K562 (cell line): Measurements from ENCODE around the gene ATL2. TPM values are rescaled to one million over a fixed set of nuclear protein-coding genes. Genes with fewer than 3 reads are reported as not detected.

Experiments
- ARNT ChIP-seq, 2 experiments: fragments of 450-650 bp; IDR thresholded peaks; 2 replicates each; pipeline ENCODE4 v1.6.1; 2016; ENCODE audit warnings: mild to moderate bottlenecking in 1 of 2
- CGGBP1 ChIP-seq: fragments of 250-450 bp; sonication (Bioruptor Pico); IDR thresholded peaks from 2 replicates; pipeline ENCODE4 v1.9.0; 2021; ENCODE audit warnings: mild to moderate bottlenecking
- ETS1 ChIP-seq: conservative IDR thresholded peaks from 2 replicates; pipeline ENCODE4 v1.6.1; 2011; ENCODE audit warnings: low read depth, mild to moderate bottlenecking, low read length; ENCODE audit not compliant: control insufficient read depth
- HNRNPH1 ChIP-seq: fragments of 200-400 bp; formaldehyde crosslinking; optimal IDR thresholded peaks from 2 replicates; pipeline ENCODE3; 2017; ENCODE audit warnings: low read depth, mild to moderate bottlenecking, low read length, moderate library complexity
- HSF4 ChIP-seq: fragments of 250-450 bp; sonication (Bioruptor Pico); IDR thresholded peaks from 2 replicates; pipeline ENCODE4 v2.1.2; 2022; ENCODE audit warnings: mild to moderate bottlenecking, moderate library complexity, borderline replicate concordance
- KDM1A ChIP-seq, 2 experiments: fragments of 450-650 bp; IDR thresholded peaks; 2 replicates each; pipeline ENCODE4 v1.6.1; 2016; ENCODE audit warnings: mild to moderate bottlenecking in 2 of 2
- RCOR1 ChIP-seq, 2 experiments: IDR thresholded peaks; 2 replicates each; pipeline ENCODE4 v1.6.1; 2012; ENCODE audit warnings: low read depth in 2 of 2, low read length in 2 of 2, borderline replicate concordance in 1 of 2, improper control_type of control experiment in 1 of 2
- RFX5 ChIP-seq: IDR thresholded peaks from 2 replicates; pipeline ENCODE4 v1.6.1; 2011; ENCODE audit warnings: low read depth, mild to moderate bottlenecking, improper control_type of control experiment, low read length
- SMAD4 ChIP-seq: fragments of 250-450 bp; sonication (Bioruptor Pico); conservative IDR thresholded peaks from 2 replicates; pipeline ENCODE4 v1.8.0; 2021; ENCODE audit warnings: inconsistent platforms, mild to moderate bottlenecking, moderate library complexity
- SRSF9 ChIP-seq: fragments of 200-400 bp; formaldehyde crosslinking; IDR thresholded peaks from 2 replicates; pipeline ENCODE4 v1.6.1; 2017; ENCODE audit warnings: low read depth, low read length, borderline replicate concordance
- TAL1 ChIP-seq: fragments of 450-650 bp; IDR thresholded peaks from 2 replicates; pipeline ENCODE4 v1.6.1; 2016; ENCODE audit warnings: mild to moderate bottlenecking
- TGIF2 ChIP-seq: sonication (generic); formaldehyde crosslinking; IDR thresholded peaks from 2 replicates; pipeline ENCODE4 v1.8.1; 2022; ENCODE audit warnings: mild to moderate bottlenecking, missing genetic modification reagents, moderate library complexity
- ZBED1 ChIP-seq: IDR thresholded peaks from 2 replicates; pipeline ENCODE4 v1.6.1; 2014
- ZC3H11A ChIP-seq: IDR thresholded peaks from 2 replicates; pipeline ENCODE4 v1.6.1; 2012; ENCODE audit warnings: low read depth, low read length, improper control_type of control experiment
- ZNF644 ChIP-seq: fragments of 200-800 bp; sonication (Bioruptor generic); IDR thresholded peaks from 2 replicates; pipeline ENCODE4 v1.6.1; 2016; ENCODE audit warnings: low read depth, missing genetic modification characterization, missing compliant biosample characterization
- polyA plus RNA-seq, 8 experiments: library from polyadenylated mRNA; depleted of rRNA in 4 of 8; stranded (reverse) in 5 of 8; unstranded in 3 of 8; fragments of >200 nt; fragmentation: Nextera tagmentation in 2 of 8; fragmentation: Illumina TruSeq in 1 of 8; extraction: Ambion mirVana in 2 of 8; extraction: Trizol in 1 of 8; gene quantifications; 2 replicates each; pipeline versions ENCODE4 v1.2.1 to v1.2.3, GENCODE V29; 2011 to 2014; ENCODE audit warnings: inconsistent platforms in 1 of 8, missing spikeins in 1 of 8
- total RNA-seq, 7 experiments: library from RNA; depleted of rRNA in 6 of 7; stranded (reverse); fragments of >200 nt in 6 of 7; fragmentation: Illumina TruSeq in 2 of 7; extraction: Trizol in 2 of 7; gene quantifications; 2 replicates each; pipeline versions ENCODE4 v1.2.1 to v1.2.3, GENCODE V29; 2011 to 2021; ENCODE audit warnings: low replicate concordance in 1 of 7
- TF ChIP-seq, protein P1 (sequence below), 2 experiments: fragments of 150-350 bp in 1 of 2; IDR thresholded peaks; 2 replicates each; pipeline ENCODE4 v1.6.1; 2012 to 2016; ENCODE audit warnings: low read depth in 2 of 2, low read length in 2 of 2, mild to moderate bottlenecking in 1 of 2, moderate library complexity in 1 of 2
- TF ChIP-seq, protein P2 (sequence below): fragments of 450-650 bp; IDR thresholded peaks from 2 replicates; pipeline ENCODE4 v1.6.1; 2016; ENCODE audit warnings: antibody characterized with exemption
- TF ChIP-seq, protein P3 (sequence below): IDR thresholded peaks from 2 replicates; pipeline ENCODE4 v1.6.1; 2016; ENCODE audit warnings: missing genetic modification characterization, missing compliant biosample characterization
- TF ChIP-seq, protein P4 (sequence below): fragments of 250-450 bp; sonication (Bioruptor Pico); IDR thresholded peaks from 2 replicates; pipeline ENCODE4 v1.6.1; 2021; ENCODE audit warnings: mild to moderate bottlenecking

The ATL2 gene
- total and polyA plus RNA-seq, 9 of the 15 experiments (the other 6 are each of a cell fraction or from before 2014, with no cell fraction given): 12.0 to 80.8 (median 70.2) TPM

DNA sequence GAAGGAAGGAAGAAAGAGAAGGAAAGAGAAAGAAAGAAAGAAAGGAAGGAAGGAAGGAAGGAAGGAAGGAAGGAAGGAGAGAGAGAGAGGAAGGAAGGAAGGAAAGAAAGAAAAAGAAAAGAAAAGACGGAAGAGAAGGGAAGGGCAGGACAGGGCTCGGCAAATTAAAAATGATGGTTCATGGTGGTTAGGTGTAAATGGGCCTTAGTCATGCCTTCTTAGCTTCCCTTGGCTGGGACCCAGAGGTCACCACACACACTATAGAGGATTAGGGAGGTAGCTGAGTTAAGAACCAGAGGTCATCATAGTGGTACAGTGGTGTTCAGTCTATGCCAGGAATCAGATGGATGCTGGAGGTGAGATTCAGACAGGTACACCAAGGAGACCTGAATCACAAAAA, 9.3 kb upstream of the ATL2 start (continued):
- TF ChIP-seq TGIF2 (CRISPR knock-in tag): no peak
- TF ChIP-seq, protein P1, sequence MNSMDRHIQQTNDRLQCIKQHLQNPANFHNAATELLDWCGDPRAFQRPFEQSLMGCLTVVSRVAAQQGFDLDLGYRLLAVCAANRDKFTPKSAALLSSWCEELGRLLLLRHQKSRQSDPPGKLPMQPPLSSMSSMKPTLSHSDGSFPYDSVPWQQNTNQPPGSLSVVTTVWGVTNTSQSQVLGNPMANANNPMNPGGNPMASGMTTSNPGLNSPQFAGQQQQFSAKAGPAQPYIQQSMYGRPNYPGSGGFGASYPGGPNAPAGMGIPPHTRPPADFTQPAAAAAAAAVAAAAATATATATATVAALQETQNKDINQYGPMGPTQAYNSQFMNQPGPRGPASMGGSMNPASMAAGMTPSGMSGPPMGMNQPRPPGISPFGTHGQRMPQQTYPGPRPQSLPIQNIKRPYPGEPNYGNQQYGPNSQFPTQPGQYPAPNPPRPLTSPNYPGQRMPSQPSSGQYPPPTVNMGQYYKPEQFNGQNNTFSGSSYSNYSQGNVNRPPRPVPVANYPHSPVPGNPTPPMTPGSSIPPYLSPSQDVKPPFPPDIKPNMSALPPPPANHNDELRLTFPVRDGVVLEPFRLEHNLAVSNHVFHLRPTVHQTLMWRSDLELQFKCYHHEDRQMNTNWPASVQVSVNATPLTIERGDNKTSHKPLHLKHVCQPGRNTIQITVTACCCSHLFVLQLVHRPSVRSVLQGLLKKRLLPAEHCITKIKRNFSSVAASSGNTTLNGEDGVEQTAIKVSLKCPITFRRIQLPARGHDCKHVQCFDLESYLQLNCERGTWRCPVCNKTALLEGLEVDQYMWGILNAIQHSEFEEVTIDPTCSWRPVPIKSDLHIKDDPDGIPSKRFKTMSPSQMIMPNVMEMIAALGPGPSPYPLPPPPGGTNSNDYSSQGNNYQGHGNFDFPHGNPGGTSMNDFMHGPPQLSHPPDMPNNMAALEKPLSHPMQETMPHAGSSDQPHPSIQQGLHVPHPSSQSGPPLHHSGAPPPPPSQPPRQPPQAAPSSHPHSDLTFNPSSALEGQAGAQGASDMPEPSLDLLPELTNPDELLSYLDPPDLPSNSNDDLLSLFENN (IDR thresholded peaks at IDR 0.05; ENCODE audit: low read depth in 2 of 2, low read length in 2 of 2): no peak
- TF ChIP-seq, protein P2, sequence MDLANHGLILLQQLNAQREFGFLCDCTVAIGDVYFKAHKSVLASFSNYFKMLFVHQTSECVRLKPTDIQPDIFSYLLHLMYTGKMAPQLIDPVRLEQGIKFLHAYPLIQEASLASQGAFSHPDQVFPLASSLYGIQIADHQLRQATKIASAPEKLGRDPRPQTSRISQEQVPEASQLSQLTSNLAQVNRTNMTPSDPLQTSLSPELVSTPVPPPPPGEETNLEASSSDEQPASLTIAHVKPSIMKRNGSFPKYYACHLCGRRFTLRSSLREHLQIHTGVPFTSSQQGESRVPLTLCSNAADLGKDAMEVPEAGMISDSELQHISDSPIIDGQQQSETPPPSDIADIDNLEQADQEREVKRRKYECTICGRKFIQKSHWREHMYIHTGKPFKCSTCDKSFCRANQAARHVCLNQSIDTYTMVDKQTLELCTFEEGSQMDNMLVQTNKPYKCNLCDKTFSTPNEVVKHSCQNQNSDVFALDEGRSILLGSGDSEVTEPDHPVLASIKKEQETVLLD: peak; percentile 55; the same call in 1 of the 2 replicates
- TF ChIP-seq SMAD4 (CRISPR knock-in tag): no peak
- TF ChIP-seq TAL1: no peak
- TF ChIP-seq ZNF644 (tag): no peak
- no peak for TF ChIP-seq HNRNPH1
- TF ChIP-seq KDM1A (IDR thresholded peaks at IDR 0.05): peak in 1 of 2 experiments; percentile 58; a peak in 2 of 4 replicates
- no peak for TF ChIP-seq ZC3H11A
- no peak for TF ChIP-seq RFX5
- peak in 1 of 2 experiments; percentile 53; a peak in 1 of 4 replicates for TF ChIP-seq RCOR1 (IDR thresholded peaks at IDR 0.05; ENCODE audit: borderline replicate concordance in 1 of 2, low read depth in 2 of 2, low read length in 2 of 2)
- no peak for TF ChIP-seq ARNT (IDR thresholded peaks at IDR 0.05)
- no peak for TF ChIP-seq SRSF9
- no peak for TF ChIP-seq ZBED1
- no peak for TF ChIP-seq CGGBP1 (CRISPR knock-in tag)
- TF ChIP-seq, protein P3, sequence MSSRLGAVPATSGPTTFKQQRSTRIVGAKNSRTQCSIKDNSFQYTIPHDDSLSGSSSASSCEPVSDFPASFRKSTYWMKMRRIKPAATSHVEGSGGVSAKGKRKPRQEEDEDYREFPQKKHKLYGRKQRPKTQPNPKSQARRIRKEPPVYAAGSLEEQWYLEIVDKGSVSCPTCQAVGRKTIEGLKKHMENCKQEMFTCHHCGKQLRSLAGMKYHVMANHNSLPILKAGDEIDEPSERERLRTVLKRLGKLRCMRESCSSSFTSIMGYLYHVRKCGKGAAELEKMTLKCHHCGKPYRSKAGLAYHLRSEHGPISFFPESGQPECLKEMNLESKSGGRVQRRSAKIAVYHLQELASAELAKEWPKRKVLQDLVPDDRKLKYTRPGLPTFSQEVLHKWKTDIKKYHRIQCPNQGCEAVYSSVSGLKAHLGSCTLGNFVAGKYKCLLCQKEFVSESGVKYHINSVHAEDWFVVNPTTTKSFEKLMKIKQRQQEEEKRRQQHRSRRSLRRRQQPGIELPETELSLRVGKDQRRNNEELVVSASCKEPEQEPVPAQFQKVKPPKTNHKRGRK (tag): peak; percentile 94
- TF ChIP-seq, protein P4, sequence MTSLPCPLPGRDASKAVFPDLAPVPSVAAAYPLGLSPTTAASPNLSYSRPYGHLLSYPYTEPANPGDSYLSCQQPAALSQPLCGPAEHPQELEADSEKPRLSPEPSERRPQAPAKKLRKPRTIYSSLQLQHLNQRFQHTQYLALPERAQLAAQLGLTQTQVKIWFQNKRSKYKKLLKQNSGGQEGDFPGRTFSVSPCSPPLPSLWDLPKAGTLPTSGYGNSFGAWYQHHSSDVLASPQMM (CRISPR knock-in tag): no peak
- no peak for TF ChIP-seq ETS1
- no peak for TF ChIP-seq HSF4 (CRISPR knock-in tag)
